Bone marrow (tissue), 2 donors: Measurements from ENCODE around the gene IFITM5.
"Not testable (repeated sequence)": the region's sequence is repeated elsewhere in the genome, so short reads cannot be mapped to it uniquely, and the experiment has no call there.

Source experiments
- DNase-seq, 2 donors: peaks; one replicate each; lab custom pipeline; 2025; lab: John Stamatoyannopoulos, UW

IFITM5 gene

DNA sequence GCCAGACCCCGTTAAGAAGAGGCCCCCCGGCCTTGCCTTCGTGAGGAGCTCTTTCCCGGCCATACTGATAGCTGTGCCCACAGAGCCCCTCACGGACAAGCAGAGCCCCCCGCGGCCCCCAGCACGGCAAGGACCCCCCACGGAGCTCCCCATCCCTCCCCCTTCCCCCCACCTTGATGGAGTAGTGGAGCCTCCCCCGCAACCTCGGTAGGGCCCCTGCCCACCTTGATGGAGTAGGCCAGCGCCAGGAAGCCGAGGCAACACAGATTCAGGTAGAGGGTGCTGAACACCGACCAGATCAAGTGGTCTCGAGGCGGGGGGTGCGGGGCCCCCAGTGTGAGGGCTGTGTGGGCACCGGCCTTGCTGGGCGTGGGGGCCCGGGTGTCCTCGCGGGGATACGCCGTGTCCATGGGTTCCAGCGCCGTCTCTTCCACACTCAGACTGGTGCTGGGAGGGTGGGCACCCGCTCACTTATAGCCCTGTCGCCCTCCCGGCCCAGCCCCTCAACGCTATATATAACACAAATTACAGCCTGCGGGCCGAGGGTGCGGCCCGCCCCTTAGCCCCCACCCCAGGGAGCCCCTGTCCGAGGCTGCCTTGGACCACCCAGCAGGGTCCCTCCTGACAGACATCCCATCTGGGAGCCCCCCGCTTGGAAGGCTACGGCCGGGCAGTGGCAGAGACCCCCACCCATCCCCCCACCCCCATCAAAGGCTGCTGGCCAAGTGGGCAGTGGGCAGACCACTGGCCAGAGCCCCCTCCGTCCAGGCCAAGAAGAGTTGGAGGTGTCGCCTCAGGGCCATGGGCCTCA lies at the start of gene IFITM5:
Gene IFITM5 (minus strand): TSS at position 446 of the 811 bp plus-strand sequence. CDS start 36 bp downstream, at position 410.
- DNase-seq = no peak

DNA sequence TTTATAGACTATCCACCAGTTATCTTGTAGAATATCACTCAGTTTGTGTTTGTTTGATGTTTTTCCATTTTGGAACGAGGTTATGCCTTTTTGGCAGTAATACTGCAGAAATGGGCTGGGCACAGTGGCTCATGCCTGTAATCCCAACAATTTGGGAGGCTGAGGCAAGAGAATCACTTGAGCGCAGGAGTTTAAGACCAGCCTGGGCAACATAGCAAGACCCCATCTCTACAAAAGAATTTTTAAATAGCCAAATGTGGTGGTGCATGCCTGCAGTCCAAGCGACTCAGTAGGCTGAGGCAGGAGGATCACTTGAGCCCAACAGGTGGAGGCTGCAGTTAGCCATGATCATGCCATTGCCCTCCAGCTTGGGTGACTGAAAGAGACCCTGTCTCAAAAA lies 47.2 kb upstream of the IFITM5 start:
- no peak for DNase-seq

DNA sequence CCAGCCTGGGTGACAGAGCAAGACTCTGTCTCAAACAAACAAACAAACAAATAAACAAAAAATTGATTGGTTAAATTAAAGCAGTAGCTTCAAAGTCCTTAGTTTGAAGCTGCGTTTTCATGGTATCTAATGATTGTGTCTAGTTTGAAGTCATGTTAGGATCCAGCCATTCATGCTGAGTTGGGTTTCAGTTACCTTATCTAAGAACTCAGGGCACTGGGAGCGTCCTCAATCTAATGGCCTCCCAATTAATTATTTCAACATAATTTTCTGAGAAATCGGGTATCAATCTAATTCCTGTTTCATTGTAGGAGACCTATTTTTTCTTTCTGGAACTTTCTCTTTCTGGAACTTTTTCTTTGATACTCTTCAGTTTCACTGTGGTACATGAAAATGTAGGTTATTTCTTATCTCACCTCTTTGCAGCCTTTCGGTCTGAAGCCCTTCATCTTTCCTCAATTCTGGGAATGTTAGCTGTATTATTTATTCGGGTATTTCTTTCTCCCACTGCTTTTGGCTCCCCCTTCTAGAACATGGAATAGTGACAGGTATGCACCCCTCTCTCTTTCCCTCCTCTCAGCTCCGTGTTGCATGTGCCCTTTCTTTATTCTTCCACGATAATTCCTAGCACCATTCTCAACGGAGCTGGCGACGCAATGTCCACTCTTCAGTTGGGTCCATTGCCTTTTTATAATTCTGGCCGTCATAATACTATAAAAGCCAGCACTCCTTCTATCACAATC lies 45.7 kb upstream of the IFITM5 start:
- DNase-seq = no peak

DNA sequence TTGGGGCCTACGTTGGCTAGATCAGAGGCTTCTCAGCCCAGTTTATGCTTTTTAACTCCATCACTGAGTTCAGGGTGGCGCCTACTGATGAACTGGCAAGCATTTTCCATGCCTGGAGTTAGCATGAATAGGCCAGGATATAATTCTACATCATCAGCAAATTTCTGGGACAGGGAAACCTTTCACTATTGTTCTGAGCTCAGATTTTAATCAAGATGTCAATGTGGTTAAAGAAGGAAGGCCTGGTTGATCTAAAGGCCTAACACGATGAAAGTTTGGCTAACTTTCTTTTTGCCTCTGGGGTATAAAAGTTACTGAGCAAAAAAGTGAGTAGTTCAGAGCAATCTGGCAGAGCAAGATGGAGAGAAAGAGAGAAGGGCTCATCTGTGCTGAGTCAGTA lies 43.0 kb upstream of the IFITM5 start:
- DNase-seq = no peak

DNA sequence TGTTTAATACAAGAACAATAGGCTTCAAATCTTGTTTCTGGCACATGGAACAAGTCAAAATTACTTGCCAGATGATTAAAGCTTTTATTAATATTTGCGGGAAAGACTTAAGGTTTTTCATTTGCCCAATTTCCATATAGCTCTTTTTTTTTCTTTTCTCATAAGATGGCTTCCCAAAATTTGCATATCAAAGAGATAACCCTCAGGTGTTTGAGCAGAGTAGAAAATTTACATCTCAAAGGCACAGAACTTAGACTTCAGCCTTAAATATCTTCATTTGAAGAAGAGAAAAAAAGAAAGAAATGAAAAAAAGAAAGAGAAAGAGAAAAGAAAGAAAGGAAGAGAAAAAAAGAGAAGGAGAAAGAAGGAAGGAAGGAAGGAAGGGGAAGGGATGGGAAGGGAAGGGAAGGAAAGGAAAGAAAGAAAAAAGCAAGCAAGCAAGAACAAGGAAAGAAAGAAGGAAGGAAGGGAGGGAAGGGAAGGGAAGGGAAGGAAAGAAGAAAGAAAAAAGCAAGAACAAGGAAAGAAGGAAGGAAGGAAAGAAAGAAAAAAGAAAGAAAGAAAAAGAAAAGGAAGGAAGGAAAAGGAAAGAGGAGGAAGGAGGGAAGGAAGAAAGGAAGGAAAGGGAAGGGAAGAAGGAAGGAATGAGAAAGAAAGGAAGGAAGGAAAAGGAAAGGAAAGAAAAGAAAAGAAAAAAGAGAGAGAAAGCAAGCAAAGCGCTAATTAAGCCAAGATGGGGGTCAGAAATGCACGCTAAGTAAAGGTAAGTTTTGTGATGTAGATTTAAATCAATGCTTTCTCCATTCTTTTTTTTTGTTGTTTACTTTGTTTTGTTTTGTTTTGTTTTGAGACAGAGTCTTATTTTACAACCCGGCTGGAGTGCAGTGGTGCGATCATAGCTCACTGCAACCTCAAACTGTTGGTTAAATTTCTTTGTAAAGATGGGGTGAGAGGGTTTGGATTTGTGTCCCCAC lies 41.5 kb upstream of the IFITM5 start:
- no peak for DNase-seq

DNA sequence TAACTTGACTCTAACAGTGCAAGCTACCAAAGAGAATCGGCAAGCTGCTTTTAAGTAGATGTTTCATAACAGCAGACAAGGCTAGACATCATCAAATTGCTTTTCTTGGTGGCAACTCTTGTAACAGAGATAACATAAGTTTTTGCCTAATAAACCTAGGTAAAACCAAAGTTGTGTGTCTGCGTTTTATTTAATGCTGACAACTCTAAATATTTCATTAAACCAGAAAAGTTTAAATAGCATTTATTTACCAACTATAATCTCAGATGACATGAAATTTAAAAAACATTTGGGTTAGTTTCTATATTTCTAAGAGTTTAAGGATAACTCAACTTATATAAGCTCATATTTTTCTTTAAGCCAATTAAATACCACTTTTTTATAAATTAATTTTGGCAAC lies 40.6 kb upstream of the IFITM5 start:
- no peak for DNase-seq

DNA sequence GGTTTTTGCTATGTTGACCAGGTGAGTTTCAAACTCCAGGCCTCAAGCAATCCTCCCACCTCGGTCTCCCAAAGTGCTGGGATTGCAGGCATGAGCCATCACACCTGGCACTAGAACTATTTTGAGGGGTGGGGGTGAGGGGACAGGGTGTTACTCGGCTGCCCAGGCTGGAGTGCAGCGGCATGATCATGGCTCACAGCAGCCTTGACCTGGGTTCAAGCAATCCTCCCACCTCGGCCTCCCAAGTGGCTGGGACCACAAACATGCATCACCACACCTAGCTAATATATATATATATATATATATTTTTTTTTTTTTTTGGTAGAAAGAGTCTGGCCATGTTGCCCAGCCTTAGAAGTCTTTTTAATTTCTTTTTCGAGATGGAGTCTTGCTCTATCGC lies 38.4 kb upstream of the IFITM5 start:
- DNase-seq = no peak

DNA sequence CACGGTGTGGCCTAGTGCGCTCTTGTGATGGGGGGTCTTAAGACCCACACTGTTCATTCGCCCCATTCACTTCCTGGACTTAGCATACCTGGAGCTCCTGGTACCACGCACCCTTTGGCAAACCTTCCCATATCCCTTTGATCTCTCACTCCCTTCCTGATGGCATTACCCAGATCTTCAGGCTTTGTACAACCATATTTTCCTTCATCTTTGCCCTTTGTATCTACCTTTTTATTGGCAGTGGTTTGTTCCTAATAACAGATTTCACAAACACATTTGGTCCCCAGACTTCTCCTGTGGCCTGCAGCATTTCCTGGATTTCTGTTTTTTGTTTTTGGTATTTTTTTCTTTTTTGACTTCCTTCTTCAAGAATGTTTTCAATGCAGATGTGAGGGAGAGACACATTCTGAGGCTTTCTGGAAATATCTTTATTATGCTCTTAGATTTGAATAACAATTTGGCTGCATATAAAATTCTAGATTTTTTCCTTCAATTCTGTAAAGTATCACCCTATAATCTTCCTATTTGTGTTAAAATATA lies 37.4 kb upstream of the IFITM5 start:
- DNase-seq = no peak

DNA sequence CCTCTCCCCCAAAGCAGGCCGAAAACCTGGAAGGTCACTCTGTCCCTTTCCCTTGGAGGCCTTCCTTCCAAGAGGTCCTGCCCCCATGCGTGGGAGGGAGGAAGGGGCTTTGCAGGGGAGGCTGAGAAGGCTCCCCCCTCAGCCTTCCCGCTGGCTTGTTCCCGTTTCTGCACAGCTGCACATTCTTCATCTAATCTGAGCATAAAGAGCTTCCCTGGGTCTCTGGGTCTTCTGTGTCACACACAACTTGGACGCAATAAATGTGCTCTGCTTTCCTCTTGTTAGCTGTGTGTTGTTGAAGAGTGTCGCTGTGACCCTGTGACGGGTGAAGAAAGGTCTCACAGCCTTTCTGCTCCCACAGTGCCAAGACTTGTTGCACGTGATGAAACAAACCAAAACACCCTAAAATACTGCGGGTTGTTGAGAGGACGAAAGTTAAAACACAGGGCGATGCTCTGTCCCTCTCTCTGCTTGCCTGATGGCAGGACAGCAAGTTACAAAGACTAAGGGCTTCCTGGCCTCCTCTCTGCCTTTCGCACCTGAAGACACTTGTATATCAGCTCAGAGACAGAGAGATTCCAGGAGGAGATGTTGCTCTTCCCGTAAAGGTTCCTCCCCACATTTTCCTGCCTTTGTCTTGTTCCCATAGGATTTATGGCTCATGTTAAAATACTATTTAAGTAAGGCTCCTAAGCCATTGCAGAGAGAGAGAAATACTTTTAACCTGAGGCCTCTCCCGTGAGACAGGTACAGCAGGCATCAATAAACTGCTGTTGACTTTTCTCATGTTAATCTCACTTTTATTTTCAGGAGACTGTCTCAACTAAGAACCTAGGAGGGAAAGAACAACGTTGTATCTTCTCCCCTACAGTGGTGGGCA lies 36.7 kb upstream of the IFITM5 start:
- peak in 1 of 2 donors; percentile 67 for DNase-seq

DNA sequence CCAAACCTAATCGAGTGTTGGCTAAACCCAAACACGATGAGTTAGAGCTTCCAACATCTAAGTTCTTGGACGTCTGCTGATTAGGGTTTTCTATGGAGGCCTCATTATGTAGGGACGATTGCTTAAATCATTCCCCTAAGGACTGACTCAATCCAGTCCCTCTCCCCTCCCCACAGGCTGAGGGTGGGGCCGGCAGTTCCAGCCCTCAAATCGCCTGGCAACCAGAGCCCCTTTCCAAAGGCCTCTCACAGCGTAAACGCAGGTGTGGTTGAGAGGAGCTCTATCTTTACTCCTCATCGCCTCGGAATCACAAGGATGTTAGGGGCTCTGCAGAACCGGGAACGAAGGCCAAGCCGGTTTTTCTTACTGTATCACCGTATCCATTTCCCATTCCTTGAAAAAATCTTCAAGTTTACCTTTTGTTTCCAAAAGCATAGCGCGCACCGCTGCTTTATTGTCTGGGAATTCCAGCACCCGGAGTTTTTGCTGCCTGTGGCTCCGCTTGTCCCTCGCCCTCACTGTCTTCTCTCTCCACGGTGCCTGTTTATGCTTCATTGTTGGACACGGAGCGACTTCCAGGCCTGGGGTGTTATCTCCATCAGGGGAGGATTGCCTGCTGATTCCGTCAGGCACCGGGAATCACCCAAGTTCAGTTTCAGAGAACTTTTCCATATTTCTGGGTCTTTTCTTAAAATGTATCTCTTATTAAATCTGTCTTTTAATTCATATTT lies 35.1 kb upstream of the IFITM5 start:
- DNase-seq = no peak

DNA sequence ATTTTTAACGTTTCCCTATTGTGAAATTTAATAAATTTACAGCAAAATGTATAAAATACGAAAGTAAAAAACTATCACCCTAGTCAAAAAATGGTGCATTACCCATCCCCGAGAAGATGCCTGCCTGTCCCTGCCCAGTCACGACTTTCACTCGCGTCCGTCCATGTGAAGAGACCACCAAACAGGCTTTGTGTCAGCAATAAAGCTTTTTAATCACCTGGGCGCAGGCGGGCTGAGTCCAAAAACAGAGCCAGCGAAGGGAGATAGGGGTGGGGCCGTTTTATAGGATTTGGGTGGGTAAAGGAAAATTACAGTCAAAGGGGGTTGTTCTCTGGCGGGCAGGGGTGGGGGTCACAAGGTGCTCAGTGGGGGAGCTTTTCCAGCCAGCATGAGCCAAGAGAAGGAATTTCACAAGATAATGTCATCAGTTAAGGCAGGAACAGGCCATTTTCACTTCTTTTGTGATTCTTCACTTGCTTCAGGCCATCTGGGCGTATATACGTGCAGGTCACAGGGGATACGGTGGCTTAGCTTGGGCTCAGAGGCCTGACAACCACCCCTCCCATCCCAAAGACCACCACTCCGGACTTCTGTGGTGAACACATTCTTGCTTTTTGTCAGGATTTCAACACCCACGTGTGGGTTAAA lies 34.4 kb upstream of the IFITM5 start:
- not testable (repeated sequence) for DNase-seq

DNA sequence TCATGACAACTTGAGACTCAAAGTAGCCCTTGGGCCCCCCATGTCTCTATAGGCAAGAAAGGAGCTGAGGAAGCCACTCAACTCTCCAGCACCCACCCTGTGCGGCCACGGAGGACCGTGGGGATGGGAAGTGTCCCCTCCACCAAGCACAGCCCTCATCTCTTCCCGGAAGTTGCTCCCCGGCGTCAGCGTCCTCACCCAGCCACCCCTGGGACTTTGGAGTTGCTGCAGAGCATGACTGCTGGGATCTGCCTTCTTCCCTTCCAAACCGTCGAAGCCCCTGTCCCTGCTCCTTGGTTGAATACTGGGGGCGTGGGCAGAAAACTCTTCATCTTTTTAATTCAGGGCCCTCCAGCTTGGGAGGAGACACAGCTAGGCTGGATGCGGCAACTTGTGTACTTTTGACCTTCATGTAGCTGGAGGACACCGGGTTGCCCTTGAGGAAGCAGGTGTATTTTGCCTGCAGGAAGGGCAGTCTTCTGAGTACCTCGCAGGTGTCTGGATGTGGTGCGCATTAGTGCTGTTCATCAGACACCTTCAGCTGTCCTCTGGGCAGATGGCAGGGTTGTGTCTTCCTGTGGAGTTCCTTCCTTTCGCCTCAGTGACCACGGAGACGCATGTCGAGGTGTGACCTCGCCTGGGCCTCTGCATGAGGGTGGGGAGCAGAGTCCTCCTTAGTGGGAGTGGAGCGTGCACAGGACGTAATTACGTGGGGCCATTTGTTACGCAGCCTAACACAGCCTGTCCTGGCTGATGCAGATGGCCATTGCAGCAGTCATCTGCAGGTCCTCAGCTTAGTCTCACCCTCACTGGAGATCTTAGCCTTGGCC lies 33.5 kb upstream of the IFITM5 start:
- no peak for DNase-seq

DNA sequence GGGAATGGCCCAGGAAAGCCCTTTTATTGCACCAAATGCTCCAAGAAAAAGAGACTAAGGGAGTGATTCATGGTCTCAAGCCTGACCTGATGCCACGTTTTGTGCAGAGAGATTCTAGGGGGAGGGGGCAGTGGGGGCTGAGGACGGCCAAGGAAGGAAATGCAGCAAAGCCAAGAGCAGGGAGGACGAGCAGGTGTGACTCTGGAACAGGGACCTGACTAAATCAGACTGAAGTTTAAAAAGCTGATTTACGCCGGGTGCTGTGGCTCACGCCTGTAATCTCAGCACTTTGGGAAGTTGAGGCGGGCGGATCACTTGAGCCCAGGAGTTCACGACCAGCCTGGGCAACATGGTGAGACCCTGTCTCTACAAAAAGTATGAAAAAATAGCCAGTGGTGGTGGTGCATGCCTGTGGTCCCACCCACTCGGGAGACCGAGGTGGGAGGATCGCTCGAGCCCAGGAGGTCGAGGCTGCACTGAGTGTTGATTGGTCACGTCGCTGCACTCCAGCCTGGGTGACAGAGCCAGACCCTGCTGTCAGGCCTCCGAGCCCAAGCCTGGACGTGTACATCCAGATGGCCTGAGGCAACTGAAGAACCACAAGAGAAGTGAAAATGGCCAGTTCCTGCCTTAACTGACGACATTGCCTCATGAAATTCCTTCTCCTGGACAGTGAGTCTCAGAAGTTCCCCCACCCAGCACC lies 32.2 kb upstream of the IFITM5 start:
- no peak for DNase-seq

DNA sequence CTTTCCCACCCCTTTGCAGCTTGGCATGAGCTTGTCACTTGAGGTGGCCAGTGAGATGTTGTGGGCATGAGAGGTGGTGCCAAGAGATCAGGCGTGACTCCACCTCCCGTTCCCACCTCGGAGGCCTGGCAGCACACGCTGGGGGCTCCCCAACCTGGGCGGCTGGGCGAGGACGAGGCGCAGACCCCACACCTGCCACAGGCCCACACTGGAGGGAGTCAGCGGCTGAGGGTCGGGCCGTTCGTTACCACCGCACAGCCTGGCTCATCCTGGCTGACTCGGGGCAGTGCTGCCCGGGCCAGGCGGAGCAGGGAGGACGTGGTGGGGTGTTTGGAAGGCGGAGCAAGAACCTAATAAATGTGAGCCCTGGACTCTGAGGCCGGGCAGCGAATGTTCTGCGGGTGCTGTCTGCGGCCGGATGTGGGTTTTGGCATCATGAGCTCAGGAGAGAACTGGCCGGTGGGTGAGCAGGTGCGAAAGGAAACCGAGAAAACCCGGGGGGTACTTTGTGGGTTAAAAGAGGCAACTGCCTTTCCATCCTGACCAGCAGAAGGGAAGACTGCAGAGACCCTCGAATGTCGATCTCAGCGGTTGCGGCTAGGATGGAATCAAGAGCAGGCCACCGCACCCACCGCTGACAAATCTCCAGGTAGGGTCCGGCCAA lies 31.5 kb upstream of the IFITM5 start:
- no peak for DNase-seq

DNA sequence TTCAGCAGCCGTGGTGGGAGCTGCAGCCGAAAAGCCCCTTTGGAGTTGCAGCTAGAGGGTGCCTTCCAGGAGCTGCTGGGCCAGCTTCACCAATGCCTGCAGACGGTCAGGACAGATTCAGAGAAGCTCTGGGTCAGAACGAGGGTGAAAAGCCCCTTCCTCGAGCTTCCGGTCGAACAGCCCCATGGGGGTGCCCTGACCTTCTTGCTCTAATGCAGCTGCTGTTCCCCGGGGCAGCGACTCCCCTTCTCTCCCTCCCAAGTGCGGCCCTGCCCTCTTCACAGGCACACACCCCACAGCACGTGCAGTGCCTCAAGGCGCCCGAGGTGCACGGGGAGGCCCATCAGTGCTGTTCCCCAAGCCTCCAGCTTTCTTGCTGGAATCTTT lies 31.0 kb upstream of the IFITM5 start:
- no peak for DNase-seq

DNA sequence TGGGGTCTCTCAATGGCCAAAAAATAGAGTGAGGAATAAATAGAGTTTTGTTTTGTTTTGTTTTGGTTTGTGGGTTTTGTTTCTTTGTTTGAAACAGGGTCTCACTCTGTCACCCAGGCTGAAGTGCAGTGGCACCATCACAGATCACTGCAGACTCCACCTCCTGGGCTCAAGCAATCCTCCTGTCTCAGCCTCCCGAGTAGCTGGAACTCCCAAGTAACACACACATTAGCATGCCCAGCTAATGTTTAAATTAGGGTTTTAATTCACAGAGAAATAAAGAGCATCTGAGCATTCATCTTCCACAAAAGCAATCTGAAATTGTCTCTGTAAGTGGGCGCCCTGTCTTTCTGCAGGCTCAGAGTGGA lies 30.5 kb upstream of the IFITM5 start:
- DNase-seq = no peak

DNA sequence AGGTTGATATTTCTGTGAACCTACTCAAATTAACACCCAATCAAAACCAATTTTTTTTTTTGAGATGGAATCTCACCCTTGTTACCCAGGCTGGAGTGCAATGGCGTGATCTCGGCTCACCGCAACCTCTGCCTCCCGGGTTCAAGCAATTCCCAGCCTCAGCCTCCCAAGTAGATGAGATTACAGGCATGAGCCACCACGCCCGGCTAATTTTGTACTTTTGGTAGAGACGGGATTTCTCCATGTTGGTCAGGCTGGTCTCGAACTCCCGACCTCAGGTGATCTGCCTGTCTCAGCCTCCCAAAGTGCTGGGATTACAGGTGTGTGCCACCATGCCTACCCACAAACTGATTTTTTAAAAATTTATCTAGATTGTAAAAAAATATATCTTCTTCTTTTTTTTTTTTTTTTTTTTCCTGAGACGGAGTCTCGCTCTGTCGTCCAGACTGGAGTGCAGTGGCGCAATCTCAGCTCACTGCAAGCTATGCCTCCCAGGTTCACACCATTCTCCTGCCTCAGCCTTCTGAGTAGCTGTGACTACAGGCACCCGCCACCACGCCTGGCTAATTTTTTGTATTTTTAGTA lies 29.3 kb upstream of the IFITM5 start:
- not testable (repeated sequence) for DNase-seq
